HEK293T (cell line): ENCODE measurements around the gene POLR3GL.

Experiments used
- BHLHE40 ChIP-seq: fragments of 450-650 bp; IDR thresholded peaks from 2 replicates; pipeline ENCODE4 v1.6.1; 2016; ENCODE audit warnings: mild to moderate bottlenecking, moderate library complexity, borderline replicate concordance
- FOXK2 ChIP-seq: fragments of 450-650 bp; IDR thresholded peaks from 2 replicates; pipeline ENCODE4 v1.6.1; 2016; ENCODE audit warnings: mild to moderate bottlenecking
- FOXM1 ChIP-seq: fragments of 450-650 bp; IDR thresholded peaks from 2 replicates; pipeline ENCODE4 v1.6.1; 2017; ENCODE audit warnings: mild to moderate bottlenecking, borderline replicate concordance
- PKNOX1 ChIP-seq: fragments of 450-650 bp; IDR thresholded peaks from 2 replicates; pipeline ENCODE4 v1.6.1; 2016
- SUZ12 ChIP-seq: fragments of 450-650 bp; IDR thresholded peaks from 2 replicates; pipeline ENCODE4 v1.6.1; 2016; ENCODE audit warnings: mild to moderate bottlenecking
- TARDBP ChIP-seq: fragments of 450-650 bp; IDR thresholded peaks from 2 replicates; pipeline ENCODE4 v1.6.1; 2016
- ZNF384 ChIP-seq: fragments of 450-650 bp; IDR thresholded peaks from 2 replicates; pipeline ENCODE4 v1.6.1; 2016

- TF ChIP-seq TARDBP (no peak), ZNF384 (0 out of 2 replicates have a peak, but pooled peaks have one; percentile 10), PKNOX1 (no peak), BHLHE40 (no peak), FOXK2 (no peak), SUZ12 (no peak), FOXM1 (no peak)
Observed at GRCh38 chr1:146012703-146013558, 48.4 kb downstream of the POLR3GL start.
